NOMO-1 (cell line): ENCODE measurements around the gene SH3RF3.

ENCODE experiments used
- DNase-seq, 2 experiments: peaks; one replicate each; lab custom pipeline; 2025; ENCODE audit not compliant: unreplicated experiment in 2 of 2; lab: John Stamatoyannopoulos, UW

Gene SH3RF3

DNA sequence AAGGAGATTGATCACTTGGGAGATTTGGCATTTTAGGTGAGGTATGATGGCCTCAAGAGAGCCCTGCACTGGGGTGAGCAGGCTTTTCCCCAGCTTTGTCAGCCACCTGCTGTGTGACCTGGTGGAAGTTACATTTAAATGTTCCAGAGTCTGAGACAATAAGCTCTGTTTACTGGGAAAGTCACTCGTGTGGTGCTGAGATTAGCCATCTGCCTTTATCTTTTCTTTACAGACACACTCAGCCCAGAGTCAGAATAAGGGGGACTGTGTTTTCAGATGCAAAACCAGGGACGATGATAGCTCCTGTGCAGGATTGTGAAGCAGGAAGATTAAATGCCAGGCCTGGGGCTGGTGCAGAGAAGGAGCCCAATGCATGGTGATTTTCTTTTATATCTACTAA lies 47.9 kb downstream of the SH3RF3 start:
- DNase-seq: no peak

DNA sequence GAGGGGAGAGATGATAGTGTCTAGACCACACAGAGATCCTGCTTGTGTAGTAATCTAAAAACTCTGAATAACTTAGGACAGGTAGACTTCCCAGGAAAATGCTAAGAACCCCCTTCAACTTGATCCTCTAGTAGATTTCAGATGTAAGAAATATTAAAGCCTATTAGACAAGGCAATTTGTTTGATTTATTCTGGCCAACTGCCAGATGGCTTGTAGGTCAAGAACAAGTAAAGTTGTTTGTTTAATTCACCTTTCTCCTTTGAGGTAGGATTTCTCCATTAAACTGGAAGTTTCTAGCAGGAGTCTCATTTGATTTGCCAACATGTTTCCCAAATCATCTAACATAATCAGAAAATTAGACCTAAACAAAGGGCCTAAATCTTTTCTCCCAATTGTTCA lies 48.6 kb downstream of the SH3RF3 start:
- DNase-seq: no peak

DNA sequence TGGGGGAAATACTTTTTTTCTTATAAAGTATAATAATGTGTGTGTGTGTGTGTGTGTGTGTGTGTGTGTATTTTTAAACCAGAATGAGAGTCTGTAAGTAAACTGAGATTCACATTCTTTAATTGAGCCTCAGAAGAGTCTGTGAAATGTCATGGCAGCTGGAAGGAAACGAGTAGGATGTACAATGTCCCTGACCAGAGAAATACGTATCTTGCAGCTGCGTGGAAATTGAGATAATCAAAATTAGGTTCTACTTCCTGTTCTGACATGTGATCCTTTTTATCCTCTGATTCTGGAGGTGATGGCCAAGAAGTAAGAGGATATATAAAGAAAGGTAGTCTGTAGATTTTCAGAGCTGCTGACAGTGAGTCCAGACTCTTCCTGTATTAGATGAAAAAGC lies 50.0 kb downstream of the SH3RF3 start:
- no peak for DNase-seq

DNA sequence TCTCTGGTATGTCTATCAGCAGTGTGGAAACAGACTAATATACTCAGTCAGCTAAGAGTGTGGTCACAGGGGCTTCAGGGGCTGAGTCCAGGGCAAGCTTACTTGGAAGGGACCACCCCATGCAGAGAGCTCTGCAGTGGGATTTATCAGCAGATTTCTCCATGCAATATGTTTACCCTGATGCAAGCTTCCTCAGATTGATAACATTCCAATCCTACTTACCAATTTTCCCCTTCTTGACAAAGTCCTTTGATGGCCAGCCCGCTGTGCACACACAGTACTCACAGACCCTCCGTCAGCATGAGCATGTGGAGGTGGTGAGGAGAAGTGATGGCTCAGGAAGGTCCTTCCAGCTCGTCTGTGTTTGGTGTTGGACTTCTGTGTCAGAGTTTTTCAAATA lies 51.8 kb downstream of the SH3RF3 start:
- no peak for DNase-seq

DNA sequence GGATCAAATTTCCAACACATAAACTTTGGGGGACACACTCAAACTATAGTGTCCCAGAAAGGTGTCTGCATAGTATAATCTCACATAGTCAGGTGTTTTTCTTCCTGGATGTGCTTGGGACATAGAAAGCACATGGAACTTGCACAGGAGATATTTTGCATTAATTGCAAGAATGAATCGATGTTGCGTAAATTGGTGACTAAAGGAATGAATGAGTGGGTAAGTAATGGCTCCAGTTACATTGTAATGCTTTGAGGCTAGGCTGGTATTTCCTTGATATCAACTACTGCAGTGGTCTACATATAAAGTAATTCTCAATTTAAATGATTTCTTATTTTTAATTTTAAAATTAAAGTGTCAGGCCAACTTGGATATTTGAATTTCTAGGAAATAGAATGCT lies 53.4 kb downstream of the SH3RF3 start:
- no peak for DNase-seq

DNA sequence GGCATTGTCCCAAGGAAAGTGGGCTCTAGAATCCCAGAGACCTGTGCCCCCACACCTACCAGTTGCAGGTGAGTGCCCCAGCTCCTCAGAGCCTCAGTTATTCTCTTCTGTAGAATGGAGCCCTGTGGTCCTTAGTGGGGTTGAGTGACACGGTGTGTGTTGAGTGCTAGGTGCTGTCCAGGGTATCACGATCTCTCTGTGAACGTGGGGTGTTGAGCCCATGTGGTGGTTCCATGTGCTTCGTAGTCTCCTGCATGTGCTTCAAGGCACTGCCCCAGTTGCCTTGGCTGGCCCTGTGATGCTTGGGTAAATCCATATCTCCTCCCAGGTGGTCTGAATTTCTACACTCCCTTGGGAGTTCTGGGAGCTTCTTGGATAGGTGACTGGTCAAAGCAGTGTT lies 54.9 kb downstream of the SH3RF3 start:
- DNase-seq: no peak

DNA sequence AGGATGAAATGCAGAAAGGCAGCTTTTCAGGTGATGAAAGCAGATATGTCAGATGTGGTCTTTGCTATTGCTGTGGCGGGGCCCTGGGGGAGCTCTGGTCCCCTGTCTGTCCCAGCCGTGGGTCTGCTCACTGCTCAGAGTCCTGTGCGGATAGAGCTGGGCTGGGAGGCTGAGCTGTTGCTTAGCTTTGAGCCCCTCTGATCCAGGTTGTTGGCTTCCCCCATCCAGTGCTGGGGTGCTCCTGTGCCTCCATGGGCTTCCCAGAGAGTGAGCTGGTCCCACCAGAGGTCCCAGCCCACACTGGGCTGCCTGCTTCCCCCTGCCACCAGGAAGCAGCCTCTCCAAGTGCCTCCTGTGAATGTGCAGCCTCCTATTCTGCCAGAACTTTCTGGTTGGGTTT lies 55.4 kb downstream of the SH3RF3 start:
- no peak for DNase-seq

DNA sequence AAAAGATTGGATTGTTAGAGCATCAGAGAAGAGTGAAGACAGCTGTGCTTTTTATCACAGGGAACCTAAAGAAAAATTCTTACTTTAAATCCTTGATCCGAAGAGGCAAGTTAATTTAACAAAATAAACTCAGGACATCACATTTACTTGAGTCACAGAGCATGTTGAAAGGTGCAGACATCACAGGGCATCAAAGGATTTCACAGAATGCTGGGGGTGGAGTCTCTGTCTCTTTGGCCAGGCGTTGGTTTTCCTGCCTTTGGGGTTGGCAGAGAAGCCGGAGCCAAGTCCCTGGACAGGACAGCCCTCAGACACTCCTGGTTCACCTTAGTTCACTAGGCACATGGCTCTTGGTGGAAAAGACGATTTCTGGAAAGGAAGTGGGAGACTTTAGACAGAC lies 56.3 kb downstream of the SH3RF3 start:
- DNase-seq: no peak

DNA sequence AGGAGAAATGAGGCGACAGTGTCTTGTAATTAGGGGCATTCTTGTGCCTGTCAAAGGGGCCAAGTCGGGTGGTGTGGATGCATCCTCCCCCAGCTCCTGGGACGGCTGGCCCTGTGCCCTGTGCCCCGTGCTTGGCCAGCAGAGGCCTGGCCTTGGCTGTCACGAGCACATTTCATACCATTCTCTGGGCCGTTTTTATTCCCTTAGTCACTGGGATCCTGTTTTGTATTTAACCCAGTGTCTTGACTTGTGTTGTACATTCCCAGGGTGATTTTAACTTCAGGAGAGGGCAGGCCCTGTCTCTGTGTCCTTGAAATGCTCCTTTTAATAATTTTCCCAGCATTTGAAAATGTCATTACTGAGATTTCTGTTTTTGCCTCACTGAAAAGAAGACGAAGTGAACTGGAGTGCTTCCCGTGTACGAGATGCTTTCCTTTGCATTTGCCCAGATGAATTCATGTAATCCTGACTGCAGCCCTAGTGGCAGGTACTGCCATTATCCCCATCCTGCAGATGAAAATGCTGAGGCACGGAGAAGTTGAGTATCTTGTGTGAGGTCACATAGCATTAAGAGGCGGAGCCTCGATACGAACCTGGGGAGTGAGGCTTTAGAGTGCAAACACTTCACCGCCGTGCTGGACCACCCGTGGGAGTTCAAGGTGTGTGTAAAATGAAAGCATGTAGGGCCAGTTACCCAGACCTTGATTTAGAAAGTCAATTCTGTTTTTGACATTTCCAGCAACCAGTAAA lies 57.0 kb downstream of the SH3RF3 start:
- no peak for DNase-seq

DNA sequence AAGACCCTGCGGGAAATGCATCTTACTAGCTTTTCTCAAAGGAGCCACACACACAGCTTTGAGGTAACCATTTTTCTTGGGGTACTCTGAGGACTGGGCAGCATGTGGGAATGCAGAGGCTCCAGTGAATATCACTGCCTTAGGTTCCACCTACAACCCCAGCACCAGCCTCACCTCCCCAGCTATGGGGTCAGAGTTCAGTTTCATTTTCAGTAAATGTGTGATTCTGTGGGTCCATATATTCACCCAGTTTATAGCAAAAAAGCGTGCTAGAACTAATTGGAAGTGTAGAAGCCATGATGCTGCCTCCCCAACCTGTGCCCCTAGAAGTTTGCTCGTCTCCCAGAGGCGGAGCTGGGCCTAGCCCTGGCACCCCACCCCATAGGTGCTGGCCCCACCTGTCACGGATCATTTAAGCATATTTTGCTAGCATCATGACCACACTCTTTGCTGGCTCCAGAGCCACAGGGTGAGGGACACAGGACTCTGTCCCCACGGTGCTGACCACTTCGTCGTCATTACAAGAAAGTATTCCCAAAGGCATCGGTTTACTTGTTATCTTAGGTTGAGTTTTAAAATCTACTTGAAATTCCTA lies 57.7 kb downstream of the SH3RF3 start:
- DNase-seq: no peak

DNA sequence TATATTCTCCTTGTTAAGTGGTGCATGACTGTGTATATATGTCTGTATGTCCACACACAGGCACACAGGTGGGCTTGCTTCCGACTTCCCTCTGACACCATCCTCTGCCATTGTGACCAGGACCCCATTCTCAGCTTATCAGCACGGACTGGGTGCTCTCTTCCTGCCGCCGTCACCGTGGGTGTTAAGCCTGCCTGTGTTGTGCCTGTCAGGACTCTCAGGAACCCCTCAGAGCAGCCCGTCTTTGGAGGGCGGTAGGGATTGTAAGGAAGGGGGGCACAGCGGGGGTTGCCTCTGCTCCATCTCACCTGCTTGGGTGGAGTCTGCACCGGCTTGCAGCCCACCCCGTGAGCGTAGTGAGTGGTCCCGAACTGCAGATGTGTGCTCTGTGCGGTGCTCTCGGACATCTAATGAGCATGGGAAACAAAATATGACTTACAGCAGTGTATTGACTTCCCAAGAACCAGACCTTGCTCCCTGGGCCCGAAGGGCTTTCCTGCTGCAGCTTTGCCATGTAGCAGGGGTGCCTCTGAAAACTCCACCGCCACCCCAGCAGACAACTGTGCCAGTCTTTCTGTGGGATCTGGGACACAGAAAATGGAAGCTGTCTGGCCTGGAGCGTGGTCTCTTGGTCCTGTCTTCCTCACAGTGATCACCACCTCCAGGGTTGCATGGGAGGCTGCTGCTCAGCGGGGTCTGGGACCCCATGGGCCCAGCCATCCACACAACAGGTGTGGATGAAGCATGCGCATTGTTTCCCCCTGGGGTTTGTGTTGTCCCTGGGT lies 58.9 kb downstream of the SH3RF3 start:
- DNase-seq: no peak

DNA sequence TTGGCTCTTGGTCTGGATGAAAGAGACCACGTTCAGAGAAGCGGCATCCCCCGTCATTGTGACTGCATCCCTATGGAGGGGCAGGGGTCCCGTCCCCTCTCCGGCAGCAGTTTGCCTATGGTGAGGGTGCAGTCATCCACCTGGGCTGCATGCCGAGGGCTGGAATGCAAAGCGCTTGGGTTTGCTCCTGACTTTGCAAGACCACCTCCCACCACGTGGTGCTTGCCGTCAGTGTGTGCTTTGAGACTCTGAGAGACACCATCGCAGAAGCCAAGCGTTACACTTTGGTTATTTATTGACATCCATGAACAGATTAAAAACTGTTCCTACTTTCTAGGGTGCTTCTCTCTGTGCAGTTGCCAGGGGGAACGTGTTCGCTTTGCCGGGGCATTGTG lies 59.5 kb downstream of the SH3RF3 start:
- DNase-seq: no peak

DNA sequence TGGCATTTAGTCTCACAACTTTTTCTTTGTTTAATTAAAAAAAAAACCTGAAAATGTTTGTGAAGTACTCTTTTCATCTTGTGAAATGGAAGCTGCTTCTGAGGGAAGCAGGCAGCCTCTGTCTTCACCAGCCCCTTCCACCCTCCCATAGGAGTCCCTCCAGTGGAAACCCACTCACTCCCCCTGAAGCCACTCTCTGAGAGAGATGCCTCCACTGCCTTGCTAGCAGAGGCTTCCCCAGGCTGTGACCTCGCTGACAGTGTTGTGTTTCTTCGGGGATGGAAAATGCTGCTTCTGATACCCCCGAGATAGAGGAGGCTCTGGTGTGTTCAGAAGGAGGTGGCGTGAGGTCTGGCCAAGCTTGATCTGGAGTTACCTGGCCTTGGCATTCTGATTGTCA lies 59.9 kb downstream of the SH3RF3 start:
- no peak for DNase-seq

DNA sequence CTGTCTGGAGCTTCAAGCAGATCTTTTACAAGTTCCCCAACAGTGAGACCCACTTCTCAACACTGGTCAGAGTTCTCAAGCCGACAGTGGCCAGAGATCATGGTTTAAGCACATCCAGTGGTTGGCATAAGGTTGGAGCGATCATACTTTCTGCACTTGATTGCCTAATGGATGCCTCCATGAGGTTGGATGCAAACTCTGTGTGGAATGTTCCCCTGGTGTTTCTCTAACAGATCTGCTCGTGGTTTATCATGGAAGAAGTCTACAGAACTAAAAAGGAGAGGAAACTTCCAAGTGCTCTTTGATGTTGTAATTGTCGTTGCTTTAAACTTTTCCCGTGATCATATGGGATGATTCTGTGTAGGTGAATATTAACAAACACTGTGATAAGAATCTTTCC lies 60.7 kb downstream of the SH3RF3 start:
- no peak for DNase-seq

DNA sequence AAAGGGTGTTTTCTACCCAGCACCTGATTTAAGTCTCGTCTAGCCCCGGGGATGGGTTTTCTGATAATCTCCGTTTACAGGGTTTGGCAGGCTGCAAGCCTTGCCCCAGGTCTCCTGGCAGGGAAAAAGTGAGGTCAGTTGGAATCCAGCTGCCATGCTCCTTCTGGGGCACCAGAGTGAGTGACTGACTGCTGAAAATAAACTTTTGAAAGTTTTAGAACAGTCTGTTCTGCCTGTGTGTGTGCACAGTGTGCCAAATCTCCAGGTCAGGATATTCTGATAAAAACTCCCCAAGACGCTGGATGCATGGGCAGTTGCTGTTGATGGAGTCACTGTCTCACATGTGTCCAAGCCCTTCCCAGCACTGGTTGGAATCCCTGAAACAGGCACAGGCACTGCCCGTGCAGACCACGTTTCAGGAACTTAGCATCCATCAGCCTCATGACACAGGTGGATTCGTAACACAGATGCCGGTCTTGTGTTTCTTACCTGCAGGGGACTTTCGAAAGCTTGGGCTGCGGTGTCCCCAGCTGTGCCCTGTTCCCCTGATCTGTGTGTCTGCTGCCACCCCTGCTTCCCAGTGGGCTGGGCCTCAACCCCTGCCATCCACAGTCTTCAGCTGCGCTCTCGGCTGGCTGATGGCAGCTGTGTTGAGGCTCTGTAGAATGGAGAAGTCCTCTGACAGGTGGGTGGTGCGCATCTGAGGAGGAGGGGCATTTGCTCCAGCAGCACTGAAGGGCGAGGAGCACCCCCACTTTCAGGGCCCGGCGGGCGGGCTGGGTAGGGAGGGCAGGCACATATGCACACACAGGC lies 65.0 kb downstream of the SH3RF3 start:
- DNase-seq: no peak

DNA sequence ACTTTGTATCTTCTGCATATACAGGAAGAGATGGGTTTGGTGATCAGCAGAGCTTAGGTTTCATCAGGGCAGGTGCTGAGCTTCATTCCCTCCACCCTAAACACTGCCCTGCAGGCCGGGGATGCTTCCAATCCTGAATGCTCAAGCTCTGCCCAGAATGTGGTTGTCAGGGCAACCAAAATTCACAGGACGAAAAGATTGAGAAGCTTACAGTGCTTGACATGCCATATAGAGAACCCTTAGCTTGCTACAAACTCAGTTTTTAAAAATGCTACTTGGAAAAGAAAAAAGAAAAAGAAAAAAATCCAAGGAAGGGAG lies 65.6 kb downstream of the SH3RF3 start:
- no peak for DNase-seq

DNA sequence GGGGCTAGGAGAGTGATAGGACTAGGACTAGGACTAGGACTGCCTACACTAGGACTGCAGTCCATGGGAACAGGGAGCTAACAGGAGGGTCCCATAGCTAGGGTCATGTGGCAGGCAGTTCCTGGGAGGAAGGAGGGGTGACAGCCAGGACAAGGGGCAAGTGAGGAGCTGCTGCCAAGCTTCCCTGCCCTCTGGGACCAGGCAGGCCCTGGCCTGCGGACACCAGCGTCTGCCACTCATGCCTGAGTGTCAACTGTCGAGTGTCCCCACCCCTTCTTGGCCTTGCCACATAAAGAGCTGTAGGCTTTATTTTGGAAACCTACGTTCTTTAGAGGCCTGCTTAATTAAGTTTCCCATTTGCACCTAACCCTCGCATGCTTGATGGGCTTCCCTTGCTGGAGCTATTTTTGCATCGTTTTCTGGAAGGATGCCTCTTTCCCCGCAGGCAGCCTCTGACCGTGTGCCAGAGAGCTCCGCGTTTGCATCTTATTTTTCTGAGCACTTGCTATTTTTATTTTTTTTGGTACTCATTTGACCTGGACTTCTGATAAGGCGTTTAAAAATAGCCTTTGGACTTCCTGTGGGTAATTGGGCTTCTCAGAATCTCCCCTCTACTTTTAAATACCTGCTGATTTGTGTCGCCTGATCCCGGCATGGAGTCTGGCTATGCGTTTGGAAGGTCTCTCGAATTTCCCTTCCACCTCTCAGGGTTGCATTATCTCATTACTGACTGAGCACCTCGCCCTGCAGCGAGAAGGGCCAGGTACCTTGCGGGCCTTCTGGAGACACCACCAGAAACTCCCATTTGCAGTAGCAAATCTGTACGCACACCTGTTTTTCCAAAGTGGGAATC lies 66.4 kb downstream of the SH3RF3 start:
- no peak for DNase-seq

DNA sequence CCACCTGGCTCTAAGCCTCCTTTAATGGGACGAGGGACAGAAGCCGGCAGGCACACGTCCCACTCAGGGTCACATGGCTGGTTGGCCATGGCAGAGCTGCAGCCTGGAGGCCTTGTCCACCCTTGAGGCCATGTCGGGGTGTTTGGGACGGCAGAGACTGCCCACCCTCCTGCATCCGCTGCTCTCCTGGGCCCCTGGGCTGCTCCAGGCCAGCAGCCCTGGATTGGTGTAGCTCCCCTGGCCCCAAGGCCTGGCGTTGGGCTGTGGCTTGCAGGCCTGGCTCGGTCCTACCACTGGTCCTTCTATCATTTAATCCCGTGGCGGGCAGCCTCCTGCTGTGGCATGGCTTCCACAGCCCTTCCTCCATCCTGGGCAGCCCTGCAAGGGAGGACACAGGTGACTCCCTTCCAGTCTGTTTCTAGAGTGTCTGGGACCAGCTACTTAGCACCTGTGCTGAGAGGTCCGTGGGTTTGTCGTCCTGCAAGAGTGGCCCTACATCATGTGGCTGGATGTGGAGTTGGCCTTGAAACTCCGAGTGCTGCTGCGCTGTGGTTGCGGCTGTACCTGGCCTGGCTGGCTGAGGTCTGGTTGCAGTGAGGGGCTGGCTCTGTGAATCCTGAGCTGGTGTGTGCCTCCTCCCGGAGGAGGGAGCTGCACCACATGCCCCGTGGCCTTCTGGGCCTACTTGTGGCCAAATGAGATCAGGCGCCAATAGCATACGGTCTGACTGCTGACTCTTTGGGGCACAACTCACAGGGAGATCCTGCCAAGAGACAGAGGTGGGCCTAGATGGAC lies 67.3 kb downstream of the SH3RF3 start:
- DNase-seq: no peak

DNA sequence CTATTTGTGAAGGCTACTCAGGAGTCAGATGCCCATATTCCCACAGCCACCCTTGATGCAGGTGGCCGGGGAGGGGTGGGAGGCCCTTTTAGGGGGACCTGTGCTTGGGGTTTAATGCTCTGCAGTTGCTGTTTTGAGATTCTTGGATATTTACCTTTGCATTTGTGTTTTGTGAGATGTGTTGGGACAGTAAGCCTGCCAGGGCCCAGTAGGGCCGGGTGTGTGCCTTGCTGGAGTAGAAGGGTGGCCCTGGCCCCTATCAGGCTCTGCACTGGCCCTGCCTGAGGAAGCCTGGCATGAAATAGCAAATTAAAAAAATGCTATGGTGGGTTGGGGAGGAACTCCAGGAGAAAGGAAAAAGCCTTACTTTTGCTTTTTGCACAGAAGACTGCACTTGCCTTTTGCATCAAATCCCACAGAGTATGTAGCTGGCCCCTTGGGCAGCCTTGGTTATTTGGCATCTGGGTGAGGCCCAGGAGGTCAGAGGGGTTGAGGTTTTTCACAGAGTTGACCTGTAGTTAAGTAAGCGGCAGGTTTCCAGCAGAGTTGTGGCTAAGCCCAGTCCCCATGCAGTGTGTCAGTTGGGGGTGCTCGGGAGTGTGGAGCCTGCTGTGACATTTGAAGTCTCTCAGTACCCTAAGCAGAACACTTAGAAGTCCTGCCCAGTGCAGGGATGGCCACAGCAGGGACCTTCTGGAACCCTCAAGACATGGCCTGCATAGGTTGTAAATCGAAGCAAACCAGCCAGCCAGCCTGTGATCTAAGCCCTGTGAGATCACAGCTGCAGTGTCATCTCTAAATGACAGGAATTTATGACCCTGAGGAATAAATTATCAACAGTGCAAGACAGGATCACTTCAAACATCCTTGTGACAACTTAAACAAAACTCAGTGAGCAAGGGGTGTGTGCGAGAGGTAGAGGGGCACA lies 68.8 kb downstream of the SH3RF3 start:
- no peak for DNase-seq
